GM18868 (cell line): ENCODE data around the gene GPHB5.

ENCODE experiments used
- ATAC-seq: cut with Tn5 transposase; IDR thresholded peaks from one replicate; pipeline ENCODE4 v1.9.1; 2021; ENCODE audit warnings: mild to moderate bottlenecking, moderate library complexity; ENCODE audit not compliant: unreplicated experiment

Gene GPHB5

GRCh38 chr14:63267171-63267570 is 51.6 kb downstream of the GPHB5 start:
- no peak for ATAC-seq

- ATAC-seq, result no peak
Observed at GRCh38 chr14:63266106-63266505, 52.6 kb downstream of the GPHB5 start.
